ENCODE results near the gene TMEM121B.

DNA sequence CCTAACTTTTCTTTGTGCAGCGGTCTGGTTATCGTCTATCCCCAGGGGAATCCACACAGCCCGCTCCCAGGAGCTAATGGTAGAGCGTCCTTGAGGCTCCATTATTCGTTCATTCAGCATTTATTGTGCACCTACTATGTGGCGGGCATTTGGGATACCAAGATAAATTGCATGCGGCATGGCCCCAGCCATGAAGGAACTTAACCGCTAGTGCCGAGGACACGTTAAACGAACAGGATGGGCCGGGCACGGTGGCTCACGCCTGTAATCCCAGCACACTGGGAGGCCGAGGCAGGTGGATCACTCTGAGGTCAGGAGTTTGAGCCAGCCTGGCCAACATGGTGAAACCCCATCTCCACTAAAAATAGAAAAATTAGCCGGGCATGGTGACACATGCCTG lies 11.2 kb downstream of the TMEM121B start:
- TF ChIP-seq, protein P1, sequence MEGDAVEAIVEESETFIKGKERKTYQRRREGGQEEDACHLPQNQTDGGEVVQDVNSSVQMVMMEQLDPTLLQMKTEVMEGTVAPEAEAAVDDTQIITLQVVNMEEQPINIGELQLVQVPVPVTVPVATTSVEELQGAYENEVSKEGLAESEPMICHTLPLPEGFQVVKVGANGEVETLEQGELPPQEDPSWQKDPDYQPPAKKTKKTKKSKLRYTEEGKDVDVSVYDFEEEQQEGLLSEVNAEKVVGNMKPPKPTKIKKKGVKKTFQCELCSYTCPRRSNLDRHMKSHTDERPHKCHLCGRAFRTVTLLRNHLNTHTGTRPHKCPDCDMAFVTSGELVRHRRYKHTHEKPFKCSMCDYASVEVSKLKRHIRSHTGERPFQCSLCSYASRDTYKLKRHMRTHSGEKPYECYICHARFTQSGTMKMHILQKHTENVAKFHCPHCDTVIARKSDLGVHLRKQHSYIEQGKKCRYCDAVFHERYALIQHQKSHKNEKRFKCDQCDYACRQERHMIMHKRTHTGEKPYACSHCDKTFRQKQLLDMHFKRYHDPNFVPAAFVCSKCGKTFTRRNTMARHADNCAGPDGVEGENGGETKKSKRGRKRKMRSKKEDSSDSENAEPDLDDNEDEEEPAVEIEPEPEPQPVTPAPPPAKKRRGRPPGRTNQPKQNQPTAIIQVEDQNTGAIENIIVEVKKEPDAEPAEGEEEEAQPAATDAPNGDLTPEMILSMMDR (IDR thresholded peaks at IDR 0.05), result no peak
- TF ChIP-seq EP300 (IDR thresholded peaks at IDR 0.05), result no peak

Measured in tibial nerve (tissue), 4 donors.